Mesothelial cell of epicardium (in vitro differentiated cells): ENCODE data around the gene PPFIA1. TPM values are rescaled to one million over a fixed set of nuclear protein-coding genes. Genes with fewer than 3 reads are reported as not detected.
"Not testable (repeated sequence)": the region's sequence is repeated elsewhere in the genome, so short reads cannot be mapped to it uniquely, and the experiment has no call there.

Experiments
- DNase-seq, 2 experiments: peaks; one replicate each; pipeline ENCODE4 v3.0.0; 2021; ENCODE audit warnings: low spot score in 2 of 2; ENCODE audit not compliant: unreplicated experiment in 2 of 2
- H3K27ac Mint-ChIP-seq: 2 replicates; pipeline ENCODE4 v1.8.0; 2021; ENCODE audit warnings: mixed read lengths
- H3K27me3 Mint-ChIP-seq: 2 replicates; pipeline ENCODE4 v1.8.0; 2021; ENCODE audit warnings: low read depth, mixed read lengths
- H3K36me3 Mint-ChIP-seq: 2 replicates; pipeline ENCODE4 v1.8.0; 2021; ENCODE audit warnings: mixed read lengths
- H3K4me1 Mint-ChIP-seq: 2 replicates; pipeline ENCODE4 v1.8.0; 2021; ENCODE audit warnings: mixed read lengths
- H3K4me3 Mint-ChIP-seq: 2 replicates; pipeline ENCODE4 v1.8.0; 2021; ENCODE audit warnings: mild to moderate bottlenecking, moderate library complexity, mixed read lengths
- H3K9me3 Mint-ChIP-seq: 2 replicates; pipeline ENCODE4 v1.8.0; 2021; ENCODE audit warnings: mixed read lengths
- CTCF ChIP-seq: fragments of 200-600 bp; sonication (generic); IDR thresholded peaks from one replicate; pipeline ENCODE4 v1.5.0; 2021; ENCODE audit warnings: antibody characterized with exemption; ENCODE audit not compliant: unreplicated experiment
- total RNA-seq: library from RNA; stranded (reverse); gene quantifications from 3 replicates; pipeline ENCODE4 v1.2.1, GENCODE V29; 2021

PPFIA1 gene
- total RNA-seq, 1 donor from 2014 or later, result 59.1 TPM

DNA sequence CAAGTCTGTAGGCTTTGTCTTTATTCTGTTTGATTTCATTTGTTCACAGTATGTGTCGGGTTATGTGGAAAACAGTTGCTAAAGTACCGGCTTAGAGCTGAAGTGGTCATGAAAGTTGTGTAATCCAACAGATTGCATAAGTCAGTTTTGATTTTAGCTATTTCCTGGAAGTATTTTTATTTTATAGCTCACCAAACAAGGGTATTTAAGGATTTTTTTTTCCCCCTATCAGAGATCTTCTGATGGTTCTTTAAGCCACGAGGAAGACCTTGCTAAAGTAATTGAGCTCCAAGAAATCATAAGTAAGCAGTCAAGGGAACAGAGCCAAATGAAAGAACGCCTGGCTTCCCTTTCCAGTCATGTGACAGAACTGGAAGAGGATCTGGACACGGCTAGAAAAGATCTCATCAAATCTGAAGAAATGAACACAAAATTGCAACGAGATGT, 55.9 kb downstream of the PPFIA1 start:
- peaks cover 37% of the 10 kb centered on the region for H3K36me3 Mint-ChIP-seq
- peak overlapping the region; percentile 26 for H3K27ac Mint-ChIP-seq
- H3K9me3 Mint-ChIP-seq, result peaks cover 4% of the 10 kb centered on the region
- no peak for TF ChIP-seq CTCF
- H3K27me3 Mint-ChIP-seq, result no peaks in the 10 kb centered on the region
- no peak overlapping the region for H3K4me3 Mint-ChIP-seq
- peaks cover 16% of the 10 kb centered on the region for H3K4me1 Mint-ChIP-seq
- DNase-seq, result no peak

- peak overlapping the region; percentile 33 for H3K27ac Mint-ChIP-seq
Observed at GRCh38 chr11:70326833-70327232, 56.3 kb downstream of the PPFIA1 start.

GRCh38 chr11:70327717-70328116, 57.2 kb downstream of the PPFIA1 start:
- no peak for DNase-seq
- no peak for TF ChIP-seq CTCF
- H3K36me3 Mint-ChIP-seq, result peaks cover 43% of the 10 kb centered on the region
- H3K27ac Mint-ChIP-seq, result no peak overlapping the region
- H3K27me3 Mint-ChIP-seq, result no peaks in the 10 kb centered on the region
- no peak overlapping the region for H3K4me3 Mint-ChIP-seq
- peaks cover 15% of the 10 kb centered on the region for H3K4me1 Mint-ChIP-seq
- H3K9me3 Mint-ChIP-seq, result peaks cover 4% of the 10 kb centered on the region

More at GRCh38 chr11:70326833-70327232, 56.3 kb downstream of the PPFIA1 start:
- Mint-ChIP-seq H3K9me3 (peaks cover 4% of the 10 kb centered on the region), H3K36me3 (peaks cover 40% of the 10 kb centered on the region), H3K27me3 (no peaks in the 10 kb centered on the region), H3K4me1 (peaks cover 16% of the 10 kb centered on the region), H3K4me3 (no peak overlapping the region)
- TF ChIP-seq CTCF, result no peak
- DNase-seq, result no peak

DNA sequence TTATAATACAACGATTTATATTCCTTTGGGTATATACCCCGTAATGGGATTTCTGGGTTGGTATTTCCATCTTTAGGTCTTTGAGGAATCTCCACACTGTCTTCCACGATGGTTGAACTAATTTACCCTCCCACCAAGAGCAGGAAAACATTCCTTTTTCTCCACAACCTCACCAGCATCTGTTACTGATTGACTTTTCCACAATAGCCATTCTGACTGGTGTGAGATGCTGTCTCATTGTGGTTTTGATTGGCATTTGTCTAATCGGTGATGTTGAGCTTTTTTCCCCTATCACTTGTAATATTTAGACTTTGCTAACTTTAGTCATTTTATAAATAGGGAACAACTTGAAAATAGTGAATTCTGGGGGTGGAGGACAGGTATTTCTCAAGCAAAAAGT, 58.1 kb downstream of the PPFIA1 start:
- no peak overlapping the region for H3K27ac Mint-ChIP-seq
- H3K36me3 Mint-ChIP-seq, result peaks cover 52% of the 10 kb centered on the region
- no peak for DNase-seq
- peaks cover 12% of the 10 kb centered on the region for H3K4me1 Mint-ChIP-seq
- H3K27me3 Mint-ChIP-seq, result no peaks in the 10 kb centered on the region
- peaks cover 4% of the 10 kb centered on the region for H3K9me3 Mint-ChIP-seq
- no peak overlapping the region for H3K4me3 Mint-ChIP-seq
- no peak for TF ChIP-seq CTCF

- not testable (repeated sequence) for H3K9me3 Mint-ChIP-seq, H3K4me3 Mint-ChIP-seq, H3K27me3 Mint-ChIP-seq, H3K4me1 Mint-ChIP-seq, H3K27ac Mint-ChIP-seq, DNase-seq
- TF ChIP-seq CTCF, result peak; percentile 33
- H3K36me3 Mint-ChIP-seq, result peaks cover 58% of the 10 kb centered on the region
Observed at GRCh38 chr11:70331320-70331843, 60.9 kb downstream of the PPFIA1 start.

DNA sequence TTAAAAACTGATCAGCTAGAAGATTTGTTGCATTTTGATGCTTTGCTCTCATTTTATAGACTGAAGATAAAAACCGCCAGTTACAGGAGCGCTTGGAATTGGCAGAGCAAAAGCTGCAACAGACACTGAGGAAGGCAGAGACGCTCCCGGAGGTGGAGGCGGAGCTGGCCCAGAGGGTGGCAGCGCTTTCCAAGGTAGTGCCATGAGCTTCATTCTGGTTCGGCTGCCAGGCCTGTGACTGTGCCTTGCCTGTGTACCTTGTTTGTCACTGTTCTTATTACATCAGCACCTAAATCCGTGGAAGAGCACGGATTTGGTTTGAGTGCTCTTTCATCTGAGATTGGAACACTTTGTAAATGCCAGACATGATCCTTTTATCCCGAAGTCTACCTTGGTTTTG, 61.4 kb downstream of the PPFIA1 start:
- no peaks in the 10 kb centered on the region for H3K27me3 Mint-ChIP-seq
- H3K36me3 Mint-ChIP-seq, result peaks cover 59% of the 10 kb centered on the region
- H3K4me3 Mint-ChIP-seq, result no peak overlapping the region
- H3K27ac Mint-ChIP-seq, result no peak overlapping the region
- H3K4me1 Mint-ChIP-seq, result peaks cover 9% of the 10 kb centered on the region
- no peak for DNase-seq
- peaks cover 4% of the 10 kb centered on the region for H3K9me3 Mint-ChIP-seq
- no peak for TF ChIP-seq CTCF
